Measurements from ENCODE around the gene USP17L26.
"Not testable (repeated sequence)": the region's sequence is repeated elsewhere in the genome, so short reads cannot be mapped to it uniquely, and the experiment has no call there.

The USP17L26 gene

GRCh38 chr4:9334358-9334757, at the start of gene USP17L26:
Gene USP17L26 (plus strand): TSS chr4:9334658. CDS start chr4:9334658, 0 bp downstream.
- DNase-seq, result not testable (repeated sequence)

DNA sequence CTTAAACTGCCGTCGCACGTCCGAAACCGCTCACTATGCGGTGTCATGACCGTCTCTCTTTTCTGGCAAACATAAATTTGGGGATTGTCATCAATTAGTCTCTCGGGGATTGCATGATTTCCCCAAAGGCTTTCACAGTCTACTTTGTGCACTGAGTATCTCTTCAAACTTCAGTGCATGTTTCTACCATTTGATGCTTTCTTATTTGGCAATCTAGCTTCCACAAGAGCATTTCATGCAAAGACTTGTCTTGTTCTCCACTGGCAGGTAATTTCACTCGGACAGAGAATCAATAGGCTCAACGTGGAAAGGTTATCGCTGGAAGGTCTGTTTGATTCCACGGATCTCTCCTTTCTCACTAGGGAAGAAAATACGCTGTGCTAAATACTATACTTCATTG, 10.3 kb upstream of the USP17L26 start:
- not testable (repeated sequence) for DNase-seq

DNA sequence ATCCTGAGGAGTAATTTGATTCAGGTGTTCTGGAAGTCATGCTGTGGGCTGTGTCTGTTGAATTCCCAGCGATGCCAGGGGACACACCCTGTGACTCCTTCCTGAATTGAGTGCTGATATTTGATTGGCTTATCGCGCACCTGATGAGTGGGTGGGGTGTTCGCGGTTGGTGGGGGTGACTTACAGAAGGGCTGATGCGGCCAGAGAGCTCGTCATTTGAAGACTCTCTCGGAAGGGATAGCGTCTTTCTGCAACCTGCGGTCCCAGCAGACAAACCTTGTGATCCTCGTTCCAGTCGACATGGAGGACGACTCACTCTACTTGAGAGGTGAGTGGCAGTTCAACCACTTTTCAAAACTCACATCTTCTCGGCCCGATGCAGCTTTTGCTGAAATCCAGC, 9.6 kb upstream of the USP17L26 start, which contains the start of gene USP17L24:
Gene USP17L24, plus strand, starts transcription at position 301 of the 400 bp plus-strand sequence. Its CDS starts 0 bp downstream, at position 301.
- DNase-seq, result not testable (repeated sequence)

DNA sequence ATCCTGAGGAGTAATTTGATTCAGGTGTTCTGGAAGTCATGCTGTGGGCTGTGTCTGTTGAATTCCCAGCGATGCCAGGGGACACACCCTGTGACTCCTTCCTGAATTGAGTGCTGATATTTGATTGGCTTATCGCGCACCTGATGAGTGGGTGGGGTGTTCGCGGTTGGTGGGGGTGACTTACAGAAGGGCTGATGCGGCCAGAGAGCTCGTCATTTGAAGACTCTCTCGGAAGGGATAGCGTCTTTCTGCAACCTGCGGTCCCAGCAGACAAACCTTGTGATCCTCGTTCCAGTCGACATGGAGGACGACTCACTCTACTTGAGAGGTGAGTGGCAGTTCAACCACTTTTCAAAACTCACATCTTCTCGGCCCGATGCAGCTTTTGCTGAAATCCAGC, 4.8 kb upstream of the USP17L26 start, which contains the start of gene USP17L25:
Gene USP17L25, plus strand, starts transcription at position 301 of the 400 bp plus-strand sequence. Its CDS starts 0 bp downstream, at position 301.
- DNase-seq, result not testable (repeated sequence)

DNA sequence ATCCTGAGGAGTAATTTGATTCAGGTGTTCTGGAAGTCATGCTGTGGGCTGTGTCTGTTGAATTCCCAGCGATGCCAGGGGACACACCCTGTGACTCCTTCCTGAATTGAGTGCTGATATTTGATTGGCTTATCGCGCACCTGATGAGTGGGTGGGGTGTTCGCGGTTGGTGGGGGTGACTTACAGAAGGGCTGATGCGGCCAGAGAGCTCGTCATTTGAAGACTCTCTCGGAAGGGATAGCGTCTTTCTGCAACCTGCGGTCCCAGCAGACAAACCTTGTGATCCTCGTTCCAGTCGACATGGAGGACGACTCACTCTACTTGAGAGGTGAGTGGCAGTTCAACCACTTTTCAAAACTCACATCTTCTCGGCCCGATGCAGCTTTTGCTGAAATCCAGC, 4.6 kb downstream of the USP17L26 start, which contains the start of gene USP17L5:
Gene USP17L5, plus strand, starts transcription at position 301 of the 400 bp plus-strand sequence. Its CDS starts 0 bp downstream, at position 301.
- DNase-seq, result not testable (repeated sequence)

- DNase-seq, result not testable (repeated sequence)
These were observed 9.4 kb downstream of the USP17L26 start, which contains the start of gene USP17L27 for GRCh38 chr4:9343848-9344247. Gene USP17L27 (plus strand): TSS chr4:9344148. CDS start chr4:9344148, 0 bp downstream.

DNA sequence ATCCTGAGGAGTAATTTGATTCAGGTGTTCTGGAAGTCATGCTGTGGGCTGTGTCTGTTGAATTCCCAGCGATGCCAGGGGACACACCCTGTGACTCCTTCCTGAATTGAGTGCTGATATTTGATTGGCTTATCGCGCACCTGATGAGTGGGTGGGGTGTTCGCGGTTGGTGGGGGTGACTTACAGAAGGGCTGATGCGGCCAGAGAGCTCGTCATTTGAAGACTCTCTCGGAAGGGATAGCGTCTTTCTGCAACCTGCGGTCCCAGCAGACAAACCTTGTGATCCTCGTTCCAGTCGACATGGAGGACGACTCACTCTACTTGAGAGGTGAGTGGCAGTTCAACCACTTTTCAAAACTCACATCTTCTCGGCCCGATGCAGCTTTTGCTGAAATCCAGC, 14.1 kb downstream of the USP17L26 start, which contains the start of gene USP17L28:
Gene USP17L28, plus strand, starts transcription at position 301 of the 400 bp plus-strand sequence. Its CDS starts 0 bp downstream, at position 301.
- DNase-seq, result not testable (repeated sequence)

DNA sequence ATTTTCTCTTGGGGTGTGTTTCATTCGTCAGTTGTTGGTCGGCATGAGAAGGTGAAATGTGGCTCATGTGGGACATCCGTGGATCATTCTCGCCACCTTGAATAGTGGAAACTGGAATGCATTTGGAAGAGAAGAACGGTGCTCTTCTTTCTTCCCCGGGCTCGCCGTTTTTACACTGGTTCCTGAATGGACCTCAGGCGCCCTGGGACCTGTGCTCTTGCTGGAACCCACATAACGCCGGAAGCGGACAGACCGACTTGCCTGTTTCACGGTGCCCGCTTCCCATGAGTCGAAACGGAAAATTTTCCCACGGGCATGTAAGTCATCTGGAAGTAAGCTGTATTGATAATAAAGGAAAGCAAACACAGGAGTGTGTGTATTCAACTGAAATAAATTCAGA, 16.4 kb downstream of the USP17L26 start:
- peak; percentile 0 for DNase-seq

- DNase-seq, result not testable (repeated sequence)
These were observed 18.9 kb downstream of the USP17L26 start, which contains the start of gene USP17L29 for GRCh38 chr4:9353338-9353737. Gene USP17L29 (plus strand): TSS chr4:9353638. CDS start chr4:9353638, 0 bp downstream.

- DNase-seq, result not testable (repeated sequence)
These were observed 28.4 kb downstream of the USP17L26 start, which contains the start of gene USP17L30 for GRCh38 chr4:9362829-9363228. Gene USP17L30 (plus strand): TSS chr4:9363129. CDS start chr4:9363129, 0 bp downstream.

DNA sequence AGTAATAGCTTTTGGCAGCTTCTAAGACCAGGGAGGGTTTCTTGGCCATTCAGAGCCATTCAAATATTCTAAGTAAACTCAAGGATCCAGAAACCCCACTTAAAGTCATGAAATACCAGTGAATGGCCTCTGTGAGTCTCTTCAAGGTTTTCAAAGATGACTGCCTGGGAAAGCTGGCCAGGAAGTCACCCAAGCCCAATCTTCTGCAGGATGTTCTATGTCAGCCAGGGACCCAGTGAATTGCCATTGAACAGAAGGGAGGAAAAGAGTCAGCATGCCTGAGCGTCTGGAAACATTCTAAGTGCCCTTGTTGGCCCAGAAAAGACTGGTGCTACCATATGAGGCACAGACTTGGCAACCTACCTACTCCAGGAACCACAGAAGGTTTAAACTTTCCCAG, 45.4 kb downstream of the USP17L26 start:
- not testable (repeated sequence) for DNase-seq

- DNase-seq, result peak; percentile 64
These were observed 46.6 kb downstream of the USP17L26 start for GRCh38 chr4:9381012-9381534.

DNA sequence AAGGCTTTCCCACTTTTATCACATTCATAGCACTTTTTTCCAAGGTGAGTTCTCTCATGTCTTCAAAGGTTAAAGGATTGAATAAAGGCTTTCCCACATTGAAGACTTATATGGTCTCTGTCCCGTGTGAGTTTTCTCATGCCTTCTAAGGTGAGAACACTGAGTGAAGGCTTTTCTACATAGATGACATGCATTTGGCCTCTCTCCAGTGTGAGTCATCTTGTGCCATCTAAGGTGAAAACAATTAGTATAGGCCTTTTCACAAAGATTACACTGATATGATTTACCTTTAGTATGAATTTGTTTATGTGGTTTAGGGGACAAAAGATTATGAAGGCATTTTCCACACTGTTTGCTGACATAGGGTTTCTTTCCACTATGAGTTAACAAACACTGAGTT, 49.7 kb downstream of the USP17L26 start:
- no peak for DNase-seq

All from CD4-positive, alpha-beta T cell treated with Interleukin-12 subunit alpha and Interleukin-12 subunit beta, for 1 hour (primary cell).